ENCODE results near the gene THADA.

THADA gene

DNA sequence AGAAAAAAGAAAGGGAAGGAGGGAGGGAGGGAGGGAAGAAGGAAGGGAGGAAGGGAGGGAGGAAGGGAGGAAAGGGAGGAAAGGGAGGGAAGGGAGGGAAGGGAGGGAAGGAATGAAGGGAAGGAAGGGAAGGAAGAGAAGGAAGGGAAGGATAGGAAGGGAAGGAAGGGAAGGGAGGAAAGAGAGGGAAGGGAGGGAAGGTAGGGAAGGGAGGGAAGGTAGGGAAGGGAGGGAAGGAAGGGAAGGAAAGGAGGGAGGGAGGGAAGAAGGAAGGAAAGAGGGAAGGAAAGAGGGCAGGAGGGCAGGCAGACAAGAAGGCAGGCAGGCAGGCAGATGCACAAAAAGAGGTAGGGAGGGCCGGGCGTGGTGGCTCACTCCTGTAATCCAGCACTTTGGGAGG, 74.9 kb downstream of the THADA start:
- Histone ChIP-seq H3K36me3 (peaks cover 9 to 33% (median 14%) of the 10 kb centered on the region in 11 experiments), H3K9me3 (replicated peaks in 1 of 11) (peaks cover 7 to 11% (median 9%) of the 10 kb centered on the region in 11 experiments; a peak in 18 of 22 replicates), H3K4me3 (no peak overlapping the region), H3K4me1 (peaks cover 0 to 14% (median 3%) of the 10 kb centered on the region in 10 experiments; a peak in 9 of 20 replicates), H3K27ac (no peak overlapping the region), H3K27me3 (no peaks in the 10 kb centered on the region), H3K4me2 (no peak overlapping the region), H4K20me1 (no peaks in the 10 kb centered on the region; a peak in 1 of 22 replicates), H3K9ac (no peak overlapping the region)
- no peak for TF ChIP-seq Cebpa-rat (IDR thresholded peaks at IDR 0.05)

DNA sequence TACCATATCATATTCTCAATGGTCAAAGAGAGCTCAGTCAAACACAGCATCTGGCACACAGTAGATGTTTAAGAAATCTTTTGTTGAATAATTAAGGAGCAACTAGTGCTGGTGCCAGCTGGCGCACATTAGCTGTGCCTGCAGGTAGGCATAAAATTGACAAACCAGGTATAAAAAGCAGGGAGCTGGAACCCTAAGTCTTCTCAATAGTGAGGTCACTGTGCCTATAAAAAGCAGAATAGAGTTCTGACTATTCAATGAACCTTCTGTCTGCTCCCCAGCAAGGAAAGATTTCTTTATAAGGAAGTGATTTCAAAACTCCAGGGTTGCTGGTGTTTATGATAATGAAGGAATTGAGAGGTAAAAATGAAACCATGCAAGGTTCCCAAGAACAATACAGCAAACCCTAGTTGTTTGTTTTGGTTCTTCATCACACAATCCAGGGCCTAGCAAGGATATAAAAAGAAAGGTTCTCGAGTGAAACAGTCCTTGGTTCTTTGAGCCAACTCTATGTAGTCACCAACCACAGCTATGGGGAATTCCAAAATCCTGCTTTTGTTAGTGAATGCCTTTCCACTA, 76.1 kb downstream of the THADA start:
- TF ChIP-seq Cebpa-rat (IDR thresholded peaks at IDR 0.05): no peak
- Histone ChIP-seq H3K9ac (0 out of 22 replicates have a peak overlapping the region, but pooled peaks of 1 of the 11 experiments have one; percentile 35), H3K9me3 (replicated peaks in 1 of 11) (no peaks in the 10 kb centered on the region), H3K27me3 (no peaks in the 10 kb centered on the region), H3K36me3 (peaks cover 0 to 21% (median 2%) of the 10 kb centered on the region in 11 experiments; a peak in 10 of 22 replicates), H3K4me3 (no peak overlapping the region), H3K4me2 (peak overlapping the region in 5 of 11 experiments; percentile 22 to 64 (median 44); a peak in 10 of 22 replicates), H3K27ac (peak overlapping the region in 2 of 11 experiments; percentile 3 to 43; a peak in 1 of 22 replicates), H4K20me1 (no peaks in the 10 kb centered on the region; a peak in 1 of 22 replicates), H3K4me1 (peaks cover 0 to 14% (median 3%) of the 10 kb centered on the region in 10 experiments; a peak in 9 of 20 replicates)

DNA sequence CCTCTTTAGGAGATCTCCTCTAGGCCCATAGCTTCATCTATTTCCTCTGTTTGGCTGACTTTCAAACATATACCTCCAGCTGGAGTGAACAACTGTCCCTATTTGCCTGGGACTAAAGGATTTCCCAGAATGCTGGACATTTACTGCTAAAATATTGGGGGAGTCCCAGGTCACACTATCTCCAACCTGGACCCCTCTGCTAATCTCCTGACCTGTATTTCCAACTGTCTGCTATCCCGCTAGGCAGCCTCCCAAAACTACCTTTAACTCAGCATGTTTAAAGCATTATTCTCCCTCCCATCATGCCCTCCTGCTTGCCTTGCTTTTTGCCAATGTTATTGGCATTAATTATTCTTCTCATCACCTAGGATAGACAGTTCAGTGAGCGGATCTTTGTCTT, 77.1 kb downstream of the THADA start:
- Histone ChIP-seq H3K4me1 (peaks cover 0 to 14% (median 3%) of the 10 kb centered on the region in 10 experiments; a peak in 9 of 20 replicates), H3K4me3 (no peak overlapping the region), H3K9ac (no peak overlapping the region), H3K27me3 (no peaks in the 10 kb centered on the region), H4K20me1 (no peaks in the 10 kb centered on the region; a peak in 1 of 22 replicates), H3K36me3 (peaks cover 0 to 22% (median 5%) of the 10 kb centered on the region in 11 experiments; a peak in 14 of 22 replicates), H3K9me3 (replicated peaks in 1 of 11) (no peaks in the 10 kb centered on the region), H3K4me2 (no peak overlapping the region), H3K27ac (no peak overlapping the region)
- no peak for TF ChIP-seq Cebpa-rat (IDR thresholded peaks at IDR 0.05)

DNA sequence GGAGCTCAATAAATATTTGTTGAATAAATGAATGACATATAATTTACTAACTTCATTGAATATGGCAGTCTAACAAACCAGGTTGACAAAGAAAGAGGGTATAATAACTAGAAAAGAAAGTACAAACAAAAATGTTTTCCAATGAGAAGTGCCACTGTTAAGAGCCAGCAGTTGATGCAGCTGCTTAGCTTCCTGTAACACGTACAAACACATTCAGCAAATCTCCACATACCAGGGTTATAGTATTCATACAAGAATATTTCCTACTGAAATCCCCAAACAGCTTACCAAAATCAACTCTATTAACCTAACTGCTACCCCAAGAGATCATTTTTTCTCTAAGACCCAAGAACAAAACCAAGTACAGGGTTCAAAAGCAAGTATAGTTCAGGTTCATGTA, 77.7 kb downstream of the THADA start:
- Histone ChIP-seq H3K4me3 (no peak overlapping the region), H4K20me1 (no peaks in the 10 kb centered on the region; a peak in 1 of 22 replicates), H3K9ac (no peak overlapping the region), H3K36me3 (peaks cover 0 to 27% (median 10%) of the 10 kb centered on the region in 11 experiments; a peak in 16 of 22 replicates), H3K4me1 (peaks cover 0 to 14% (median 3%) of the 10 kb centered on the region in 10 experiments; a peak in 9 of 20 replicates), H3K27ac (no peak overlapping the region), H3K4me2 (no peak overlapping the region), H3K27me3 (no peaks in the 10 kb centered on the region), H3K9me3 (replicated peaks in 1 of 11) (no peaks in the 10 kb centered on the region)
- no peak for TF ChIP-seq Cebpa-rat (IDR thresholded peaks at IDR 0.05)

DNA sequence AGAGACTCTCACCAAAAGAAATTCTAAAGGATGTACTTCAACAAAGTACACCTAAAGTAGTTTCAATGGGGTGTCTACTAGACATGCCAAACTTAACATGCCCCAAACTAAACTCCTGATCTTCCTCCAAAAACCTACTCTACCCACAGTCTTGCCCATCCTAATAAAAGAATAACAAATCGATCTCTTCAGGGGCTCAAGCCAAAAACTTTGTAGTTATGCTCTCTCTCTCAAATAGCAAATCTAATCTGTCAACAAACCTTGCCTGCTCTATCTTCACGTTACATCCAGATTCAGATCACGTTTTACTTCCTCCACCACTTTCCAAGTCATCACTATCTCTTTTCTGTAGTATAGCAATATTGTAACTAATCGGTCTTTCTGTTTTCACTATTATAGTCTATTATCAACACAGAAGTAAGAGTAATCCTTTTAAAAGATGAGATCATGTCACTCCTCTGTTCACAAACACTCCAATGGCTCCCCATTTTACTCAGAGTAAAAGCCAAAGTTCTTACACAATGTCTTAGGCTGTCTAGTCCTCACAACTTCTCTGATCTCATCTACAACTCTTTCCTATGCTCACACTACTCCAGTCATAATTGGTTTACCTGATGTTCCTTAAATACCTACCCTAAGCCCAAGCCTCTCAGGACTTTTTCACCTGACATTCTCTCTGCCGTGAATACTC, 79.9 kb downstream of the THADA start:
- no peak overlapping the region for H3K4me3 ChIP-seq
- peaks cover 11 to 49% (median 29%) of the 10 kb centered on the region in 11 experiments; a peak in 20 of 22 replicates for H3K36me3 ChIP-seq
- H3K9me3 ChIP-seq (replicated peaks in 1 of 11): peaks cover 0 to 7% (median 0%) of the 10 kb centered on the region in 11 experiments; a peak in 1 of 22 replicates
- no peak overlapping the region for H3K27ac ChIP-seq
- H4K20me1 ChIP-seq: no peaks in the 10 kb centered on the region; a peak in 1 of 22 replicates
- no peak overlapping the region for H3K4me2 ChIP-seq
- no peak overlapping the region for H3K9ac ChIP-seq
- no peak for TF ChIP-seq Cebpa-rat (IDR thresholded peaks at IDR 0.05)
- peaks cover 0 to 14% (median 3%) of the 10 kb centered on the region in 10 experiments; a peak in 9 of 20 replicates for H3K4me1 ChIP-seq
- H3K27me3 ChIP-seq: no peaks in the 10 kb centered on the region

DNA sequence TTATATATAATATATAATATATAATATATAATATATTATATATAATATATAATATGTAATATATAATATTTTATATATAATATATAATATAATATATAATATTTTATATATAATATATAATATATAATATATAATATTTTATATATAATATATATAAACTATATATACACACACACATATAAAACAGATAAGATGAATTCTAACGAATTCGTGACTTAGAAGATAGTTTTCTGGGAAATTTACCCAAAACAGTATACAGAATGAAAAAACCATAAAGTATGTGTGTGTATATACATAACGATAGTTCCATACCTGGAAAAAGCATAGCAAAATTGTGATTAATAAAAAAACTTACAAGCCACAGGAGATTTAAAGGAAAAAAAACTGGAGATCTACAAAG, 80.6 kb downstream of the THADA start:
- no peak for TF ChIP-seq Cebpa-rat (IDR thresholded peaks at IDR 0.05)
- H3K27ac ChIP-seq: no peak overlapping the region
- no peak overlapping the region for H3K9ac ChIP-seq
- no peak overlapping the region for H3K4me3 ChIP-seq
- H3K36me3 ChIP-seq: peaks cover 11 to 55% (median 30%) of the 10 kb centered on the region in 11 experiments; a peak in 20 of 22 replicates
- no peaks in the 10 kb centered on the region; a peak in 1 of 22 replicates for H4K20me1 ChIP-seq
- peaks cover 0 to 11% (median 3%) of the 10 kb centered on the region in 10 experiments; a peak in 9 of 20 replicates for H3K4me1 ChIP-seq
- no peaks in the 10 kb centered on the region for H3K27me3 ChIP-seq
- peaks cover 0 to 7% (median 0%) of the 10 kb centered on the region in 11 experiments; a peak in 1 of 22 replicates for H3K9me3 ChIP-seq (replicated peaks in 1 of 11)
- H3K4me2 ChIP-seq: no peak overlapping the region

DNA sequence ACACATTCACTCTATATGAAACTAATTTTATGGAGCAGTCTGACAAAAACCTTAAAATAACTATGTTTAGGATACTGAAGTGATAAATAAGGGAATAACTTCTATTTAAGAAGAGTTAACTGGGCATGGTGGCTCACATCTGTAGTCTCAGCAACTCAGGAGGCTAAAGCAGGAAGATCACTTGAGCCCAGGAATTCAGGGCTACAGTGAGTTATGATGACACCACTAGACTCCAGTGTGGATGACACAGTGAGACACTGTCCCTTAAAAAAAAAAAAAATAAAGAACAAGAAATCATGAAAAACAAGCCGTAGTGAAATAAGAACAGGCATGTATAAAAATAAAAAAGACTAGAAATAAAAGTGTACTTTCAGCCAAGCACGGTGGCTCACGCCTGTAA, 82.0 kb downstream of the THADA start:
- Histone ChIP-seq H4K20me1 (no peaks in the 10 kb centered on the region; a peak in 1 of 22 replicates), H3K27ac (no peak overlapping the region), H3K4me2 (no peak overlapping the region), H3K4me3 (no peak overlapping the region), H3K36me3 (peaks cover 13 to 52% (median 29%) of the 10 kb centered on the region in 11 experiments; a peak in 20 of 22 replicates), H3K4me1 (no peaks in the 10 kb centered on the region), H3K27me3 (no peaks in the 10 kb centered on the region), H3K9me3 (replicated peaks in 1 of 11) (peaks cover 0 to 7% (median 0%) of the 10 kb centered on the region in 11 experiments; a peak in 1 of 22 replicates), H3K9ac (no peak overlapping the region)
- no peak for TF ChIP-seq Cebpa-rat (IDR thresholded peaks at IDR 0.05)

DNA sequence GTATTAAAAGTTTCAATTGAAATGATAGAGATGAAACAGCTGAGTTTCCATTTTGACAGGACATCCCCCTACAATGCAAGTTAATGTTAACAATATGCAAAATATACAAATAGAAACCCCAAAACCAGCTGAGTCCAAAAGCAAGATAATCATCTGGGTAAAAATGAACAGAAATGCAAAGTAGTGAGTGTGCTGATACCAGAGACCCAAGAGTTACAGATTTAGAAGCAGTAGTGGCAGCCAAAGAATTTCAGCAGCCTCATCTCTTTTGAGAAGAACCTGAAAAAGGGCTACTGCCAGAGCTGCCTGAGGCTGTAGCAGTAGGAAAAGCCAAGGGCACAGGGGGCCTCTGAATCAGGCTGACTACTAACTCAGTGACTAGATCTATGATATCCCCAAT, 82.6 kb downstream of the THADA start:
- TF ChIP-seq Cebpa-rat (IDR thresholded peaks at IDR 0.05): no peak
- Histone ChIP-seq H3K27ac (no peak overlapping the region), H3K9ac (no peak overlapping the region), H3K27me3 (no peaks in the 10 kb centered on the region), H3K9me3 (replicated peaks in 1 of 11) (peaks cover 0 to 7% (median 0%) of the 10 kb centered on the region in 11 experiments; a peak in 1 of 22 replicates), H3K4me1 (no peaks in the 10 kb centered on the region), H4K20me1 (no peaks in the 10 kb centered on the region), H3K36me3 (peaks cover 19 to 57% (median 35%) of the 10 kb centered on the region in 11 experiments; a peak in 21 of 22 replicates), H3K4me3 (no peak overlapping the region), H3K4me2 (no peak overlapping the region)

DNA sequence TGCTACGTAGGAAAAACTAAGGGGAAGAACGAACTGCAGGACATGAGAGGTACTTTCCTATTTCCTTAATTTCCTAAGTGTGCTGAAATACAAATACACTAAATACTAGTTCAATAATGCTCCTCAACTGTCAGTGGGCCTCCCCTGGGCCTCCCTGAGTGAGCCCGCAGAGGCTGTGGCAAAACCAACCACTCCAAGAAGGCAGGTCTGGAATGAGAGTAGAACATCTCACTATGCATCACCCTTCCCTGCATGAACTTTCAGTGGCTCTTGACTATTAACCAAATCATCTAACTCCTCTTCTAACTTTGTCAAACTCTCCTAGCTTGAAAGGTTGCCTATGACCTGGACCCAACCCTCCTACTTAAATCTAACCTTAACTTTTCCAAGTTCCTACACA, 84.6 kb downstream of the THADA start:
- Histone ChIP-seq H3K4me2 (no peak overlapping the region), H3K4me1 (no peaks in the 10 kb centered on the region), H3K4me3 (no peak overlapping the region), H3K9me3 (replicated peaks in 1 of 11) (peaks cover 0 to 7% (median 0%) of the 10 kb centered on the region in 11 experiments; a peak in 1 of 22 replicates), H3K27ac (no peak overlapping the region), H3K36me3 (peaks cover 21 to 69% (median 46%) of the 10 kb centered on the region in 11 experiments; a peak in 21 of 22 replicates), H3K9ac (no peak overlapping the region), H3K27me3 (no peaks in the 10 kb centered on the region), H4K20me1 (no peaks in the 10 kb centered on the region)
- TF ChIP-seq Cebpa-rat (IDR thresholded peaks at IDR 0.05): no peak
